ENCODE results near the gene NR6A1. TPM values are rescaled to one million over a fixed set of nuclear protein-coding genes. Genes with fewer than 3 reads are reported as not detected.

The NR6A1 gene
- total and polyA plus RNA-seq, 2 of the 8 experiments (the other 6 are each of a cell fraction or from before 2014, with no cell fraction given): 93.2 to 237 TPM

- TF ChIP-seq CHD7 (IDR thresholded peaks at IDR 0.05; ENCODE audit: insufficient replicate concordance, low read length) (no peak), TEAD4 (IDR thresholded peaks at IDR 0.05; ENCODE audit: low read depth, low read length) (no peak), RBBP5 (IDR thresholded peaks at IDR 0.05; ENCODE audit: borderline replicate concordance, low read depth, low read length) (no peak)
- TF ChIP-seq, protein P1, sequence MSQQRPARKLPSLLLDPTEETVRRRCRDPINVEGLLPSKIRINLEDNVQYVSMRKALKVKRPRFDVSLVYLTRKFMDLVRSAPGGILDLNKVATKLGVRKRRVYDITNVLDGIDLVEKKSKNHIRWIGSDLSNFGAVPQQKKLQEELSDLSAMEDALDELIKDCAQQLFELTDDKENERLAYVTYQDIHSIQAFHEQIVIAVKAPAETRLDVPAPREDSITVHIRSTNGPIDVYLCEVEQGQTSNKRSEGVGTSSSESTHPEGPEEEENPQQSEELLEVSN (IDR thresholded peaks at IDR 0.05): no peak
These were observed 139.8 kb downstream of the NR6A1 start (continued) for GRCh38 chr9:124631326-124631725.

Data from H1 (cell line).